ENCODE results near the gene KLF5.

Gene KLF5

GRCh38 chr13:73079359-73079758 lies 20.6 kb downstream of the KLF5 start:
- Histone ChIP-seq H3K36me3 (peaks cover 0 to 13% (median 9%) of the 10 kb centered on the region in 3 donors), H3K27ac (no peak overlapping the region), H3K4me1 (no peaks in the 10 kb centered on the region), H3K4me3 (no peak overlapping the region), H3K9me3 (no peaks in the 10 kb centered on the region), H3K27me3 (no peaks in the 10 kb centered on the region)
- intact Hi-C loops (cut with DNase I; ENCODE audit: low total_unique reads) = no loop called here
- TF ChIP-seq CTCF (IDR thresholded peaks at IDR 0.05) = no peak
- no peak for DNase-seq

GRCh38 chr13:73081256-73081915 lies 22.6 kb downstream of the KLF5 start:
- no peak overlapping the region for H3K27ac ChIP-seq
- no peaks in the 10 kb centered on the region for H3K27me3 ChIP-seq
- peaks cover 0 to 3% (median 0%) of the 10 kb centered on the region in 3 donors for H3K36me3 ChIP-seq
- no peak for TF ChIP-seq CTCF (IDR thresholded peaks at IDR 0.05)
- H3K9me3 ChIP-seq = no peaks in the 10 kb centered on the region
- H3K4me1 ChIP-seq = no peaks in the 10 kb centered on the region
- no peak overlapping the region for H3K4me3 ChIP-seq
- intact Hi-C loops (cut with DNase I; ENCODE audit: low total_unique reads) = no loop called here
- no peak for DNase-seq

GRCh38 chr13:73082471-73082870 lies 23.7 kb downstream of the KLF5 start:
- DNase-seq = no peak
- no peaks in the 10 kb centered on the region for H3K9me3 ChIP-seq
- no peaks in the 10 kb centered on the region for H3K27me3 ChIP-seq
- no peak overlapping the region for H3K4me3 ChIP-seq
- H3K4me1 ChIP-seq = no peaks in the 10 kb centered on the region
- TF ChIP-seq CTCF (IDR thresholded peaks at IDR 0.05) = no peak
- H3K36me3 ChIP-seq = no peaks in the 10 kb centered on the region
- intact Hi-C loops (cut with DNase I; ENCODE audit: low total_unique reads) = no loop called here
- no peak overlapping the region for H3K27ac ChIP-seq

GRCh38 chr13:73082895-73083294 lies 24.1 kb downstream of the KLF5 start:
- Histone ChIP-seq H3K9me3 (peaks cover 0 to 4% (median 0%) of the 10 kb centered on the region in 3 donors), H3K27ac (no peak overlapping the region), H3K27me3 (no peaks in the 10 kb centered on the region), H3K36me3 (no peaks in the 10 kb centered on the region), H3K4me3 (no peak overlapping the region), H3K4me1 (no peaks in the 10 kb centered on the region)
- intact Hi-C loops (cut with DNase I; ENCODE audit: low total_unique reads) = no loop called here
- TF ChIP-seq CTCF (IDR thresholded peaks at IDR 0.05) = no peak
- no peak for DNase-seq

GRCh38 chr13:73088332-73088935 lies 29.6 kb downstream of the KLF5 start:
- Histone ChIP-seq H3K4me1 (no peaks in the 10 kb centered on the region), H3K4me3 (no peak overlapping the region), H3K27me3 (no peaks in the 10 kb centered on the region), H3K27ac (no peak overlapping the region), H3K36me3 (no peaks in the 10 kb centered on the region), H3K9me3 (peaks cover 0 to 10% (median 6%) of the 10 kb centered on the region in 3 donors)
- intact Hi-C loops (cut with DNase I; ENCODE audit: low total_unique reads) = no loop called here
- DNase-seq = no peak
- TF ChIP-seq CTCF (IDR thresholded peaks at IDR 0.05) = no peak
